ENCODE results near the gene CCDC83. TPM values are rescaled to one million over a fixed set of nuclear protein-coding genes. Genes with fewer than 3 reads are reported as not detected.
"Not testable (repeated sequence)": the region's sequence is repeated elsewhere in the genome, so short reads cannot be mapped to it uniquely, and the experiment has no call there.

Gene CCDC83
- total RNA-seq, 1 experiment from 2014 or later, result not detected

- DNase-seq (ENCODE audit: low read depth, low spot score), result no peak
- in situ Hi-C loops (cut with HindIII; ENCODE audit: low pct_unique_long_range_greater_than_20kb, low sequenced_read_pairs), result no loop called here
These were observed 58.3 kb downstream of the CCDC83 start for GRCh38 chr11:85913513-85913912.

GRCh38 chr11:85914425-85914824 is 59.2 kb downstream of the CCDC83 start:
- in situ Hi-C loops (cut with HindIII; ENCODE audit: low pct_unique_long_range_greater_than_20kb, low sequenced_read_pairs), result no loop called here
- DNase-seq (ENCODE audit: low read depth, low spot score), result no peak

- DNase-seq (ENCODE audit: low read depth, low spot score), result peak; percentile 47
- in situ Hi-C loops (cut with HindIII; ENCODE audit: low pct_unique_long_range_greater_than_20kb, low sequenced_read_pairs), result no loop called here
These were observed 64.0 kb downstream of the CCDC83 start for GRCh38 chr11:85918910-85919794.

- DNase-seq (ENCODE audit: low read depth, low spot score), result no peak
- in situ Hi-C loops (cut with HindIII; ENCODE audit: low pct_unique_long_range_greater_than_20kb, low sequenced_read_pairs), result no loop called here
These were observed 67.2 kb downstream of the CCDC83 start for GRCh38 chr11:85922367-85922766.

- no peak for DNase-seq (ENCODE audit: low read depth, low spot score)
- in situ Hi-C loops (cut with HindIII; ENCODE audit: low pct_unique_long_range_greater_than_20kb, low sequenced_read_pairs), result no loop called here
These were observed 68.3 kb downstream of the CCDC83 start for GRCh38 chr11:85923455-85923854.

GRCh38 chr11:85926653-85927214 is 71.6 kb downstream of the CCDC83 start:
- in situ Hi-C loops (cut with HindIII; ENCODE audit: low pct_unique_long_range_greater_than_20kb, low sequenced_read_pairs); DNase-seq (ENCODE audit: low read depth, low spot score): not testable (repeated sequence)

GRCh38 chr11:85930879-85931366 is 75.7 kb downstream of the CCDC83 start:
- no peak for DNase-seq (ENCODE audit: low read depth, low spot score)
- in situ Hi-C loops (cut with HindIII; ENCODE audit: low pct_unique_long_range_greater_than_20kb, low sequenced_read_pairs), result no loop called here

- in situ Hi-C loops (cut with HindIII; ENCODE audit: low pct_unique_long_range_greater_than_20kb, low sequenced_read_pairs), result no loop called here
- no peak for DNase-seq (ENCODE audit: low read depth, low spot score)
These were observed 79.5 kb downstream of the CCDC83 start for GRCh38 chr11:85934596-85935169.

GRCh38 chr11:85935751-85936150 is 80.6 kb downstream of the CCDC83 start:
- no peak for DNase-seq (ENCODE audit: low read depth, low spot score)
- in situ Hi-C loops (cut with HindIII; ENCODE audit: low pct_unique_long_range_greater_than_20kb, low sequenced_read_pairs), result no loop called here

- in situ Hi-C loops (cut with HindIII; ENCODE audit: low pct_unique_long_range_greater_than_20kb, low sequenced_read_pairs), result no loop called here
- no peak for DNase-seq (ENCODE audit: low read depth, low spot score)
These were observed 82.7 kb downstream of the CCDC83 start for GRCh38 chr11:85937835-85938234.

GRCh38 chr11:85939099-85940015 is 84.2 kb downstream of the CCDC83 start:
- no peak for DNase-seq (ENCODE audit: low read depth, low spot score)
- in situ Hi-C loops (cut with HindIII; ENCODE audit: low pct_unique_long_range_greater_than_20kb, low sequenced_read_pairs), result no loop called here

GRCh38 chr11:85941380-85941973 is 86.3 kb downstream of the CCDC83 start:
- peak; percentile 71 for DNase-seq (ENCODE audit: low read depth, low spot score)
- in situ Hi-C loops (cut with HindIII; ENCODE audit: low pct_unique_long_range_greater_than_20kb, low sequenced_read_pairs), result no loop called here

GRCh38 chr11:85945296-85945695 is 90.1 kb downstream of the CCDC83 start:
- in situ Hi-C loops (cut with HindIII; ENCODE audit: low pct_unique_long_range_greater_than_20kb, low sequenced_read_pairs), result no loop called here
- no peak for DNase-seq (ENCODE audit: low read depth, low spot score)

- DNase-seq (ENCODE audit: low read depth, low spot score), result peak; percentile 43
- in situ Hi-C loops (cut with HindIII; ENCODE audit: low pct_unique_long_range_greater_than_20kb, low sequenced_read_pairs), result no loop called here
These were observed 90.6 kb downstream of the CCDC83 start for GRCh38 chr11:85945788-85946187.

- in situ Hi-C loops (cut with HindIII; ENCODE audit: low pct_unique_long_range_greater_than_20kb, low sequenced_read_pairs), result no loop called here
- DNase-seq (ENCODE audit: low read depth, low spot score), result peak; percentile 74
These were observed 91.0 kb downstream of the CCDC83 start for GRCh38 chr11:85946221-85946620.

- peak; percentile 98 for DNase-seq (ENCODE audit: low read depth, low spot score)
- in situ Hi-C loops (cut with HindIII; ENCODE audit: low pct_unique_long_range_greater_than_20kb, low sequenced_read_pairs), result no loop called here
These were observed 92.5 kb downstream of the CCDC83 start for GRCh38 chr11:85947431-85948272.

All from SK-MEL-5 (cell line).